Measurements from ENCODE around the gene JAK1. TPM values are rescaled to one million over a fixed set of nuclear protein-coding genes. Genes with fewer than 3 reads are reported as not detected.
"Not testable (repeated sequence)": the region's sequence is repeated elsewhere in the genome, so short reads cannot be mapped to it uniquely, and the experiment has no call there.

JAK1 gene
- total RNA-seq, 4 donors from 2014 or later, result 112 to 158 (median 135) TPM

GRCh38 chr1:65002156-65002507 is 35.8 kb upstream of the JAK1 start:
- H3K27ac ChIP-seq (replicated peaks in 1 of 4), result peak overlapping the region; percentile 92 to 98 (median 98)
- H3K4me1 ChIP-seq, result peaks cover 10 to 26% (median 24%) of the 10 kb centered on the region in 4 donors
- H3K4me3 ChIP-seq, result peak overlapping the region; percentile 65 to 82 (median 72)
- H3K9me3 ChIP-seq, result no peaks in the 10 kb centered on the region
- no peaks in the 10 kb centered on the region for H3K36me3 ChIP-seq
- intact Hi-C loops (cut with DNase I), result loop anchor here (2.0 to 5.0 kb wide), 2 partner anchors 35 to 65 kb away; partner anchors contain the start of gene JAK1
- H3K27me3 ChIP-seq, result no peaks in the 10 kb centered on the region
- DNase-seq (ENCODE audit: extremely low spot score), result no peak
- TF ChIP-seq CTCF (IDR thresholded peaks at IDR 0.05) (no peak), POLR2A (IDR thresholded peaks at IDR 0.05; ENCODE audit: low read depth) (no peak), POLR2AphosphoS5 (IDR thresholded peaks at IDR 0.05) (no peak), EP300 (IDR thresholded peaks at IDR 0.05) (no peak)
- 74% methylated on average over 11 of the region's 12 CpGs for WGBS

- H3K27me3 ChIP-seq, result no peaks in the 10 kb centered on the region
- H3K9me3 ChIP-seq, result no peaks in the 10 kb centered on the region
- peak overlapping the region; percentile 15 to 82 (median 72) for H3K4me3 ChIP-seq
- intact Hi-C loops (cut with DNase I), result loop anchor here (5.0 kb wide), 1 partner anchor 66 kb away; no protein-coding TSS in a partner anchor
- no peaks in the 10 kb centered on the region for H3K36me3 ChIP-seq
- DNase-seq (ENCODE audit: extremely low spot score), result peak; percentile 95
- H3K27ac ChIP-seq (replicated peaks in 1 of 4), result peak overlapping the region; percentile 92 to 98 (median 98)
- TF ChIP-seq CTCF (IDR thresholded peaks at IDR 0.05) (no peak), POLR2AphosphoS5 (IDR thresholded peaks at IDR 0.05) (peak; percentile 61 to 83)
- 63% methylated on average over 18 of the region's 18 CpGs for WGBS
- H3K4me1 ChIP-seq, result peaks cover 10 to 26% (median 24%) of the 10 kb centered on the region in 4 donors
Observed at GRCh38 chr1:65001231-65001792, 35.0 kb upstream of the JAK1 start.

GRCh38 chr1:64998425-64998948 is 32.1 kb upstream of the JAK1 start:
- intact Hi-C loops (cut with DNase I); H3K27ac ChIP-seq (replicated peaks in 1 of 4); H3K4me3 ChIP-seq; H3K36me3 ChIP-seq; H3K27me3 ChIP-seq; H3K9me3 ChIP-seq; DNase-seq (ENCODE audit: extremely low spot score): not testable (repeated sequence)
- 87% methylated on average over 4 of the region's 4 CpGs for WGBS
- peaks cover 10 to 23% (median 19%) of the 10 kb centered on the region in 4 donors for H3K4me1 ChIP-seq

GRCh38 chr1:64996541-64997257 is 30.4 kb upstream of the JAK1 start:
- H3K36me3 ChIP-seq, result peaks cover 0 to 11% (median 0%) of the 10 kb centered on the region in 4 donors
- no peaks in the 10 kb centered on the region for H3K27me3 ChIP-seq
- peaks cover 3 to 11% (median 7%) of the 10 kb centered on the region in 4 donors for H3K4me1 ChIP-seq
- H3K9me3 ChIP-seq, result no peaks in the 10 kb centered on the region
- no peak overlapping the region for H3K27ac ChIP-seq (replicated peaks in 1 of 4)
- no peak for DNase-seq (ENCODE audit: extremely low spot score)
- H3K4me3 ChIP-seq, result no peak overlapping the region
- intact Hi-C loops (cut with DNase I), result no loop called here
- TF ChIP-seq POLR2A (IDR thresholded peaks at IDR 0.05; ENCODE audit: low read depth) (no peak), POLR2AphosphoS5 (IDR thresholded peaks at IDR 0.05) (no peak), CTCF (IDR thresholded peaks at IDR 0.05) (no peak), EP300 (IDR thresholded peaks at IDR 0.05) (no peak)
- 81% methylated on average over 6 of the region's 6 CpGs for WGBS

- WGBS, result 87% methylated on average over 5 of the region's 5 CpGs
- Histone ChIP-seq H3K4me3 (no peak overlapping the region), H3K27me3 (no peaks in the 10 kb centered on the region), H3K27ac (replicated peaks in 1 of 4) (no peak overlapping the region), H3K4me1 (no peaks in the 10 kb centered on the region), H3K36me3 (peaks cover 0 to 11% (median 0%) of the 10 kb centered on the region in 4 donors), H3K9me3 (no peaks in the 10 kb centered on the region)
- intact Hi-C loops (cut with DNase I), result no loop called here
- TF ChIP-seq POLR2A (IDR thresholded peaks at IDR 0.05; ENCODE audit: low read depth) (no peak), EP300 (IDR thresholded peaks at IDR 0.05) (no peak)
- no peak for DNase-seq (ENCODE audit: extremely low spot score)
Observed at GRCh38 chr1:64995316-64995715, 29.0 kb upstream of the JAK1 start.

All from esophagus muscularis mucosa (tissue), 4 donors.